Measurements from ENCODE around the gene ZNF425.

GRCh38 chr7:149147752-149148653 is 21.9 kb upstream of the ZNF425 start:
- TF ChIP-seq EP300 (IDR thresholded peaks at IDR 0.05): no peak
- TF ChIP-seq CTCF (IDR thresholded peaks at IDR 0.05): no peak
- no peak for TF ChIP-seq POLR2A (IDR thresholded peaks at IDR 0.05)
- TF ChIP-seq POLR2AphosphoS5 (IDR thresholded peaks at IDR 0.05): peak in 1 of 3 donors; percentile 13

All from stomach (tissue), 4 donors.